GM12878 (cell line): ENCODE data around the gene FBXO17. TPM values are rescaled to one million over a fixed set of nuclear protein-coding genes. Genes with fewer than 3 reads are reported as not detected.
A peak's percentile ranks its signal among the peaks of the same experiment; 100 is the strongest.

Source experiments
- CBX5 ChIP-seq: sonication (generic); IDR thresholded peaks from 2 replicates; pipeline ENCODE4 v1.6.1; 2016; ENCODE audit warnings: low read depth, moderate library complexity, mild to moderate bottlenecking, inconsistent platforms
- CEBPB ChIP-seq, 2 experiments: fragments of 150-350 bp in 1 of 2; IDR thresholded peaks; 2 replicates each; pipeline ENCODE4 v1.6.1; 2012 to 2014; ENCODE audit warnings: low read depth in 2 of 2, low read length in 2 of 2, borderline replicate concordance in 1 of 2, inconsistent platforms in 1 of 2
- CREM ChIP-seq: IDR thresholded peaks from 2 replicates; pipeline ENCODE4 v1.6.1; 2014; ENCODE audit warnings: antibody characterized with exemption, low read depth
- CUX1 ChIP-seq: IDR thresholded peaks from 2 replicates; pipeline ENCODE4 v1.6.1; 2012; ENCODE audit warnings: improper control_type of control experiment, low read depth, low read length; ENCODE audit not compliant: insufficient replicate concordance
- EED ChIP-seq: sonication (generic); IDR thresholded peaks from 2 replicates; pipeline ENCODE4 v1.6.1; 2016; ENCODE audit warnings: antibody characterized with exemption, low read depth
- EGR1 ChIP-seq, 2 experiments: IDR thresholded peaks; 1 replicate in 1 of 2; 2 replicates in 1 of 2; pipeline ENCODE4 v1.6.1; 2011 to 2012; ENCODE audit warnings: low read depth in 2 of 2, low read length in 2 of 2, borderline replicate concordance in 1 of 2, mild to moderate bottlenecking in 1 of 2, moderate library complexity in 1 of 2
- GABPA ChIP-seq: IDR thresholded peaks from 2 replicates; pipeline ENCODE4 v1.6.1; 2014; ENCODE audit warnings: antibody characterized with exemption, low read depth, mild to moderate bottlenecking, inconsistent platforms
- JUNB ChIP-seq: IDR thresholded peaks from 2 replicates; pipeline ENCODE4 v1.6.1; 2016; ENCODE audit warnings: antibody characterized with exemption, mild to moderate bottlenecking
- MTA3 ChIP-seq: IDR thresholded peaks from 2 replicates; pipeline ENCODE4 v1.6.1; 2012; ENCODE audit warnings: low read length, inconsistent platforms, borderline replicate concordance
- NFXL1 ChIP-seq: fragments of 450-650 bp; IDR thresholded peaks from 2 replicates; pipeline ENCODE4 v1.6.1; 2017; ENCODE audit warnings: antibody characterized with exemption, mild to moderate bottlenecking, borderline replicate concordance
- NRF1 ChIP-seq: conservative IDR thresholded peaks from 2 replicates; pipeline ENCODE4 v1.6.1; 2011; ENCODE audit warnings: mild to moderate bottlenecking, low read depth, low read length, improper control_type of control experiment
- RFX5 ChIP-seq: IDR thresholded peaks from 2 replicates; pipeline ENCODE4 v1.6.1; 2011; ENCODE audit warnings: low read depth, low read length, improper control_type of control experiment
- SIX5 ChIP-seq: IDR thresholded peaks from 2 replicates; pipeline ENCODE4 v1.6.1; 2011; ENCODE audit warnings: mild to moderate bottlenecking, low read depth, low read length, moderate library complexity; ENCODE audit not compliant: severe bottlenecking
- SMC3 ChIP-seq: IDR thresholded peaks from 2 replicates; pipeline ENCODE4 v1.6.1; 2011; ENCODE audit warnings: low read length, improper control_type of control experiment, borderline replicate concordance
- SREBF1 ChIP-seq: IDR thresholded peaks from 2 replicates; pipeline ENCODE4 v1.6.1; 2012; ENCODE audit warnings: mild to moderate bottlenecking, low read length
- SUZ12 ChIP-seq: fragments of 200-600 bp; sonication (generic); IDR thresholded peaks from one replicate; pipeline ENCODE4 v1.6.1; 2018; ENCODE audit warnings: antibody characterized with exemption, mild to moderate bottlenecking; ENCODE audit not compliant: unreplicated experiment
- polyA plus RNA-seq, 11 experiments: library from polyadenylated mRNA; depleted of rRNA in 4 of 11; unstranded in 6 of 11; stranded (reverse) in 5 of 11; fragments of >200 nt; fragmentation: Nextera tagmentation in 4 of 11; fragmentation: Illumina TruSeq in 1 of 11; extraction: Ambion mirVana in 4 of 11; extraction: Trizol in 1 of 11; gene quantifications; 1 replicate in 1 of 11; 2 replicates in 10 of 11; pipeline versions ENCODE4 v1.2.1 to v1.2.3, GENCODE V29; 2011 to 2016; ENCODE audit warnings: inconsistent platforms in 2 of 11, missing spikeins in 2 of 11, low read depth in 1 of 11
- total RNA-seq, 4 experiments: library from RNA; depleted of rRNA in 3 of 4; stranded (reverse); fragments of >200 nt in 3 of 4; fragmentation: Illumina TruSeq in 1 of 4; extraction: Trizol in 1 of 4; gene quantifications; 2 replicates each; pipeline versions ENCODE4 v1.2.1 to v1.2.3, GENCODE V29; 2013 to 2021
- TF ChIP-seq, protein P1 (sequence below): fragments of 150-350 bp; IDR thresholded peaks from 2 replicates; pipeline ENCODE4 v1.6.1; 2016; ENCODE audit warnings: low read depth, low read length
- TF ChIP-seq, protein P2 (sequence below): fragments of 450-650 bp; IDR thresholded peaks from 2 replicates; pipeline ENCODE4 v1.6.1; 2017; ENCODE audit warnings: mild to moderate bottlenecking
- TF ChIP-seq, protein P3 (sequence below): IDR thresholded peaks from 2 replicates; pipeline ENCODE4 v1.6.1; 2012; ENCODE audit warnings: low read depth, low read length, improper control_type of control experiment

Gene FBXO17
- total and polyA plus RNA-seq, 10 of the 15 experiments (the other 5 are each of a cell fraction or from before 2014, with no cell fraction given) = 2.2 to 11.1 (median 5.3) TPM

DNA sequence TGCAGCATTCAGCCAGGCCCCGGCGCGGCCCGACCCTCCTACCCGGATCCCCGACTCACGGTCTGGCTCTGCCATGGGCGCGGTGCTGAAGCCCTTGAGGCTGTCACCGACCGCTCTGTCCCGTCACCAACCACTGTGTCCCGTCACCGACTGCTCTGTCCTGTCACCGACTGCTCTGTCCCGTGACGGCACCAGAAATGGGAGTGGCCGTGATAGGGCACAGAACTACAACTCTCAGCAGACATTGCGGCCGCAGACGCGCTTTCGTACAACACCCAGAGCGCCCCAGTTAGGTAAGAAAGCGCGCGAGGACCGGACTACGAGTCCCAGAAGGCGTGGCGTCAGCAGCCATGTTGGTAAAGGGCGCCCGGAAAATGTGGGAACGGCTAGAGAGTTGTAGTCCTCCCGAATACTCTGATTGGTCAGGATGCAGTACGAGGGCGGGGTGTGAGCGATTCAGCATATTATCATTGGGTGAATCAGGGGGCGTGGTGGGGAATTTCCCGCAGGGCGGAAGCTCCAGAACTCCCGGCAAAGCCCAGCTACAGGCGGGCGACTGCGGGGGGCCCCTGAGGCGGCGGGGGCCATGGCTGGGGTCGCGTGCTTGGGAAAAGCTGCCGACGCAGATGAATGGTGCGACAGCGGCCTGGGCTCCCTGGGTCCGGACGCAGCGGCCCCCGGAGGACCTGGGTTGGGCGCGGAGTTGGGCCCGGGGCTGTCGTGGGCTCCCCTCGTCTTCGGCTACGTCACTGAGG lies 75.9 kb downstream of the FBXO17 start, which contains the start of the genes NFKBIB and SIRT2 (continued):
- TF ChIP-seq, protein P1, sequence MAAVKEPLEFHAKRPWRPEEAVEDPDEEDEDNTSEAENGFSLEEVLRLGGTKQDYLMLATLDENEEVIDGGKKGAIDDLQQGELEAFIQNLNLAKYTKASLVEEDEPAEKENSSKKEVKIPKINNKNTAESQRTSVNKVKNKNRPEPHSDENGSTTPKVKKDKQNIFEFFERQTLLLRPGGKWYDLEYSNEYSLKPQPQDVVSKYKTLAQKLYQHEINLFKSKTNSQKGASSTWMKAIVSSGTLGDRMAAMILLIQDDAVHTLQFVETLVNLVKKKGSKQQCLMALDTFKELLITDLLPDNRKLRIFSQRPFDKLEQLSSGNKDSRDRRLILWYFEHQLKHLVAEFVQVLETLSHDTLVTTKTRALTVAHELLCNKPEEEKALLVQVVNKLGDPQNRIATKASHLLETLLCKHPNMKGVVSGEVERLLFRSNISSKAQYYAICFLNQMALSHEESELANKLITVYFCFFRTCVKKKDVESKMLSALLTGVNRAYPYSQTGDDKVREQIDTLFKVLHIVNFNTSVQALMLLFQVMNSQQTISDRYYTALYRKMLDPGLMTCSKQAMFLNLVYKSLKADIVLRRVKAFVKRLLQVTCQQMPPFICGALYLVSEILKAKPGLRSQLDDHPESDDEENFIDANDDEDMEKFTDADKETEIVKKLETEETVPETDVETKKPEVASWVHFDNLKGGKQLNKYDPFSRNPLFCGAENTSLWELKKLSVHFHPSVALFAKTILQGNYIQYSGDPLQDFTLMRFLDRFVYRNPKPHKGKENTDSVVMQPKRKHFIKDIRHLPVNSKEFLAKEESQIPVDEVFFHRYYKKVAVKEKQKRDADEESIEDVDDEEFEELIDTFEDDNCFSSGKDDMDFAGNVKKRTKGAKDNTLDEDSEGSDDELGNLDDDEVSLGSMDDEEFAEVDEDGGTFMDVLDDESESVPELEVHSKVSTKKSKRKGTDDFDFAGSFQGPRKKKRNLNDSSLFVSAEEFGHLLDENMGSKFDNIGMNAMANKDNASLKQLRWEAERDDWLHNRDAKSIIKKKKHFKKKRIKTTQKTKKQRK = peak; percentile 33; the same call in 1 of the 2 replicates
- TF ChIP-seq MTA3 = no peak
- TF ChIP-seq CREM = peak; percentile 99
- TF ChIP-seq EGR1 (IDR thresholded peaks at IDR 0.05; ENCODE audit: borderline replicate concordance in 1 of 2, low read depth in 2 of 2, low read length in 2 of 2) = no peak
- TF ChIP-seq SREBF1 = peak; percentile 71
- TF ChIP-seq JUNB = no peak
- TF ChIP-seq SMC3 = no peak
- TF ChIP-seq EED = no peak
- peak; percentile 99 for TF ChIP-seq SIX5
- TF ChIP-seq, protein P2, sequence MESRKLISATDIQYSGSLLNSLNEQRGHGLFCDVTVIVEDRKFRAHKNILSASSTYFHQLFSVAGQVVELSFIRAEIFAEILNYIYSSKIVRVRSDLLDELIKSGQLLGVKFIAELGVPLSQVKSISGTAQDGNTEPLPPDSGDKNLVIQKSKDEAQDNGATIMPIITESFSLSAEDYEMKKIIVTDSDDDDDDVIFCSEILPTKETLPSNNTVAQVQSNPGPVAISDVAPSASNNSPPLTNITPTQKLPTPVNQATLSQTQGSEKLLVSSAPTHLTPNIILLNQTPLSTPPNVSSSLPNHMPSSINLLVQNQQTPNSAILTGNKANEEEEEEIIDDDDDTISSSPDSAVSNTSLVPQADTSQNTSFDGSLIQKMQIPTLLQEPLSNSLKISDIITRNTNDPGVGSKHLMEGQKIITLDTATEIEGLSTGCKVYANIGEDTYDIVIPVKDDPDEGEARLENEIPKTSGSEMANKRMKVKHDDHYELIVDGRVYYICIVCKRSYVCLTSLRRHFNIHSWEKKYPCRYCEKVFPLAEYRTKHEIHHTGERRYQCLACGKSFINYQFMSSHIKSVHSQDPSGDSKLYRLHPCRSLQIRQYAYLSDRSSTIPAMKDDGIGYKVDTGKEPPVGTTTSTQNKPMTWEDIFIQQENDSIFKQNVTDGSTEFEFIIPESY = no peak
- peak; percentile 60 for TF ChIP-seq RFX5
- TF ChIP-seq CEBPB (IDR thresholded peaks at IDR 0.05; ENCODE audit: borderline replicate concordance in 1 of 2, low read depth in 2 of 2, low read length in 2 of 2) = no peak
- TF ChIP-seq NFXL1 = no peak
- TF ChIP-seq NRF1 = 0 out of 2 replicates have a peak, but pooled peaks have one; percentile 18
- TF ChIP-seq CUX1 = no peak
- no peak for TF ChIP-seq CBX5
- peak; percentile 90 for TF ChIP-seq GABPA
- TF ChIP-seq, protein P3, sequence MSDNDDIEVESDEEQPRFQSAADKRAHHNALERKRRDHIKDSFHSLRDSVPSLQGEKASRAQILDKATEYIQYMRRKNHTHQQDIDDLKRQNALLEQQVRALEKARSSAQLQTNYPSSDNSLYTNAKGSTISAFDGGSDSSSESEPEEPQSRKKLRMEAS = 0 out of 2 replicates have a peak, but pooled peaks have one; percentile 7
- no peak for TF ChIP-seq SUZ12
